SH-SY5Y (cell line): ENCODE measurements around the gene THSD1.

Experiments used
- GATA2 ChIP-seq: IDR thresholded peaks from 2 replicates; pipeline ENCODE4 v1.6.1; 2011; ENCODE audit warnings: mild to moderate bottlenecking, low read depth, low read length
- GATA3 ChIP-seq: IDR thresholded peaks from 2 replicates; pipeline ENCODE4 v1.6.1; 2011; ENCODE audit warnings: low read depth, mild to moderate bottlenecking, low read length, moderate library complexity

Gene THSD1

GRCh38 chr13:52446265-52446664 lies 40.3 kb upstream of the THSD1 start:
- no peak for TF ChIP-seq GATA2
- no peak for TF ChIP-seq GATA3

- TF ChIP-seq GATA3 = no peak
- TF ChIP-seq GATA2 = no peak
These were observed 26.5 kb upstream of the THSD1 start for GRCh38 chr13:52432456-52432855.

GRCh38 chr13:52428295-52428694 lies 22.3 kb upstream of the THSD1 start:
- TF ChIP-seq GATA3 (no peak), GATA2 (peak; percentile 7; the same call in 1 of the 2 replicates)

- TF ChIP-seq GATA2 (no peak), GATA3 (no peak)
These were observed 15.2 kb upstream of the THSD1 start for GRCh38 chr13:52421216-52421615.

- TF ChIP-seq GATA2 (no peak), GATA3 (no peak)
These were observed 13.1 kb upstream of the THSD1 start for GRCh38 chr13:52419080-52419479.

- TF ChIP-seq GATA3 = no peak
- no peak for TF ChIP-seq GATA2
These were observed 9.0 kb upstream of the THSD1 start for GRCh38 chr13:52414963-52415362.

GRCh38 chr13:52414051-52414450 lies 8.1 kb upstream of the THSD1 start:
- TF ChIP-seq GATA2 (no peak), GATA3 (no peak)

- TF ChIP-seq GATA3 (no peak), GATA2 (no peak)
These were observed 6.2 kb upstream of the THSD1 start for GRCh38 chr13:52412128-52412527.

GRCh38 chr13:52411629-52412028 lies 5.7 kb upstream of the THSD1 start:
- TF ChIP-seq GATA2 = no peak
- TF ChIP-seq GATA3 = no peak

- no peak for TF ChIP-seq GATA3
- TF ChIP-seq GATA2 = no peak
These were observed 657 bp upstream of the THSD1 start for GRCh38 chr13:52406629-52407028.

- TF ChIP-seq GATA3 (no peak), GATA2 (no peak)
These were observed 604 bp downstream of the THSD1 start for GRCh38 chr13:52405369-52405766.

- TF ChIP-seq GATA2 (no peak), GATA3 (no peak)
These were observed 6.3 kb downstream of the THSD1 start for GRCh38 chr13:52399708-52400107.

GRCh38 chr13:52399046-52399445 lies 6.9 kb downstream of the THSD1 start:
- no peak for TF ChIP-seq GATA3
- no peak for TF ChIP-seq GATA2

GRCh38 chr13:52395704-52396103 lies 10.3 kb downstream of the THSD1 start:
- TF ChIP-seq GATA3 (no peak), GATA2 (no peak)

- TF ChIP-seq GATA3 = no peak
- no peak for TF ChIP-seq GATA2
These were observed 11.4 kb downstream of the THSD1 start for GRCh38 chr13:52394586-52394985.

- no peak for TF ChIP-seq GATA3
- TF ChIP-seq GATA2 = no peak
These were observed 12.2 kb downstream of the THSD1 start for GRCh38 chr13:52393572-52394357.

GRCh38 chr13:52387721-52388120 lies 18.3 kb downstream of the THSD1 start:
- TF ChIP-seq GATA2 = no peak
- TF ChIP-seq GATA3 = no peak
